Activated effector memory CD4-positive, alpha-beta T cell treated with anti-CD3 and anti-CD28 coated beads, Interleukin-2, amount 50 U/mL, for 16 hours (primary cell): ENCODE data around the gene MAP3K14.
"Not testable (repeated sequence)": the region's sequence is repeated elsewhere in the genome, so short reads cannot be mapped to it uniquely, and the experiment has no call there.

Experiments used
- DNase-seq: peaks from one replicate; pipeline ENCODE4 v3.0.0-alpha.2; 2020

MAP3K14 gene

DNA sequence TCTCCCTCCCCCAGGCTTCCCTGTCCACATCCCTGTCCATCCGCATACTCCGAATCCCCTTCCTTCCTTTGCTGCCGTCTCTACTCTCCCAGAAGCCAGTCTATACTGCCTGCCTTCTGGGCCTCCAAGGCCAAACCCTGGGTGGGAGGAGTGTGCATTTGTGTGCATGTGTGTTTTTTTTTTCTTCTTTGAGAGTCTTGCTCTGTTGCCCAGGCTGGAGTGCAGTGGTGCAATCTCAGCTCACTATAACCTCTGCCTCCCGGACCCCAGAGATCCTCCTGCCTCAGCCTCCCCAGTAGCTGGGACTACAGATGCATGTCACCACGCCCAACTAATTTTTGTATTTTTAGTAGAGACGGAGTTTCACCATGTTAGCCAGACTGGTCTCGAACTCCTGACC is 63.6 kb downstream of the MAP3K14 start:
- DNase-seq, result not testable (repeated sequence)

DNA sequence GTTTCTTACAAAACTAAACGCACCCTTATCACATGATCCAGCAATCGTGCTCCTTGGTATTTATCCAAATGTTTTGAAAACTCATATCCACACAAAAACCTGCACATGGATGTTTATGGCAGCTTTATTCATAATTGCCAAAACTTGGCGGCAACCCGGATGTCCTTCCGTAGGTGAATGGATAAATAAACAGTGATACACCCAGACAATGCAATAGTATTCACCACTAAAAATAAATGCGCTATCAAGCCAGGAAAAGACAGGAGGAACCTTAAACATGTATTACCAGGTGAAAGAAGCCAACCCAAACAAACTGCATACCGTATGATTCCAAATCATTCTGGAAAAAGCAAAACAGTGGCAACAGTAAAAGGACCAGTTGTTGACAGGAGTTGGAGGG is 64.9 kb downstream of the MAP3K14 start:
- DNase-seq, result no peak

GRCh38 chr17:45248132-45248957 is 68.5 kb downstream of the MAP3K14 start:
- peak; percentile 93 for DNase-seq

- peak; percentile 99 for DNase-seq
Measured at GRCh38 chr17:45247429-45248131, 69.2 kb downstream of the MAP3K14 start.

DNA sequence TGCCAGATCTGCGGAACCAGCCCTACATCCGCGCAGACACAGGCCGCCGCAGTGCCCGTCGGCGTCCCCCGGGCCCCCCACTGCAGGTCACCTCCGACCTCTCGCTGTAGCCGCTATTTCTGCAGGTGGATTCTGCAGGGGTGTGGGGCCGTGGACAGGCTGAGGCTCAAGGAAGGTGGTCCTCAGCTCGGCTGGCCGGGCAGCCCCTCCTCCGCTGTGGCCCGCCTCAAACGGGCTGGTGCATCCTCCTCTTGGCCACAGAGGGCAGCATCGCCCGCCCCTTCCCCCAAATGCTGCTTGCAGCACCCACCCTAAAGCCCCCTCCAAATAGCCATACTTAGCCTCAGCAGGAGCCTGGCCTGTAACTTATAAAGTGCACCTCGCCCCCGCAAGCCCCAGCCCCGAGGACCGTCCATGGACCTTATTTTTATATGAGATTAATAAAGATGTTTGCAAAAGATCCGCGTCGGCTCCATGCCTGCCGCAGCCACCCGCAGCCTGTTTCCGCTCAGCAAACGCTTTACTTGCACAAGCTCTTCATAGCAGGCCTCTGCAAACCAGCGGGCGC is 69.9 kb downstream of the MAP3K14 start:
- DNase-seq, result no peak

- no peak for DNase-seq
Measured at GRCh38 chr17:45246338-45246737, 70.5 kb downstream of the MAP3K14 start.

GRCh38 chr17:45244725-45245656 is 71.8 kb downstream of the MAP3K14 start:
- no peak for DNase-seq

GRCh38 chr17:45243750-45244149 is 73.1 kb downstream of the MAP3K14 start:
- no peak for DNase-seq

DNA sequence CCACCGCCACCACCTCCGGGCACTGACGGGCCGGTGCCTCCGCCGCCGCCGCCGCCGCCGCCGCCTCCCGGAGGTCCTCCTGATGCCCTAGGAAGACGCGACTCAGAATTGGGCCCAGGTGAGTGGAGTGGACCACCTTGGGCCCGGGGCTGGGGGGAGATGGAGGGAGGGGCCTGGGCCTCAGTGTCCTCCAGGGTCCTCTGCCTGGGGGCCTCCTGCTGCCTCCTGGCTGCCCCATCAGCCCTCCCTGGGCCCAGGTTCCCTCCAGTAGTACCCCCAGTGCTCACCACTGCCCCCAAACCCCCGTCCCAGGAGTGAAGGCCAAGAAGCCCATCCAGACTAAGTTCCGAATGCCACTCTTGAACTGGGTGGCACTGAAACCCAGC is 74.8 kb downstream of the MAP3K14 start:
- DNase-seq, result no peak

- DNase-seq, result no peak
Measured at GRCh38 chr17:45241328-45242028, 75.3 kb downstream of the MAP3K14 start.

DNA sequence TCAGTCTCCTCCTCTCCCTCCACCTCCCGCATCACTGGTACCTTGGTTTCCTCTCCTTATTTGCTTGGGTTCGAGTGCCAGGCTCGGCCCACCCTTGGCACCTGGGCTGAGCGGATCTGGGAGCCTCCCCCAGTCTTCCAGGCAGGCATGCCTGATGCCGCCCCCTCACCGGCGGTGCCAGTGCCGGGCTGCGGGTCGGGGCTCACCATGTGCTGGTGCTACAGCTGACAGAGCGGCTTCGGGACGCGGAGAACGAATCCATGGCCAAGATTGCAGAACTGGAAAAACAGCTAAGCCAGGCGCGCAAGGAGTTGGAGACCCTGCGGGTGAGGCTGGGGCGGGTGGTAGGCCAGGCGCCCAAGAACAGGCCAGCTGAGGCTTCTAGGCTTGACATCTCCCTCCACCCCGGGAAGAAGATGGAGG is 75.9 kb downstream of the MAP3K14 start:
- DNase-seq, result no peak

DNA sequence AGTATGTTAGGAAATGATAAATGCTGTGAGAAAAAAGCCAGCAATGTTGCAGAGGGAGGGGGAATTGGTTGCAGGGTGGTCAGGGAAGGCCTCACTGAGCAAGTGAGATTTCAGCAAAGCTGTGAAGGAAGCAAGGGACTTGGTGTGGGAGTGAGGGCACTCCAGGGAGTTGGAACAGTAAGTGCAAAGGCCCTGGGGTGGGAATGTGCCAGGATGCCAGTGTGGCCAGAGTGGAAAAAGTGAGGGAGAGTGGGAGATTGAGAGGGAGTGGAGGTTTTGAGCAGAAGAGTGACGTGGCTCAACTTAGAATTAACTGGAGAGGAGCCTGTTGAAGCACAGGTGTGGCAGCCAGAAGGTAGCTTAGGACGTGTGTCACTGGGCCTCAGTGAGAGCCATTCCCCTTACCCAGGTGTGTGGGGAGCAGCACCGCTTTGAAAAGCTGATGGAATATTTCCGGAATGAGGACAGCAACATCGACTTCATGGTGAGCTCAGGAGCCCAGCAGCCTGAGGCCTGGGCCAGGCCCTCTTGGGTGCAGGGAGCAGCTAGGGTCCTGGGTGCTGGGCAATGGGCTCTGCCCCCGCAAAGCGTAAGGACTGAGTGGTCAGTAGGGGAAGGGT is 78.6 kb downstream of the MAP3K14 start:
- no peak for DNase-seq

DNA sequence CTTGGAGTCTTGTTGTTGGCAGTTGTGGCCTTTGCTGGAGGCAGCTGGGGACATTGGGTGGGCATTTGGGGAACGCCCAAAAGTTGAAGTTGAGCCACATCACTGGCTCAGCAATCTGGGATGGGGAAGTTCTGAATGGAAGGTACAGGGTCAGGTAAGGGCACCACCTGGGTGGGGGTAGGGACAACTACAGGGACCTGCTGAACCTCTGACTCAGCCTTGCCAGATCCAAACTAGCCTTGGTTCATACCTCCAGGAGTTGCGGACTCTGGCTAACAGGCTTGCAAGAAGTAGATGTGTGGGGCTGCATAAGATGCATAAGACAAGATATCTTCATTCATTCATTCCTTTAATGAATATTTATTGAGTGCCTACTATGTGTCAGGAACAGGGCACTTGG is 79.1 kb downstream of the MAP3K14 start:
- no peak for DNase-seq

DNA sequence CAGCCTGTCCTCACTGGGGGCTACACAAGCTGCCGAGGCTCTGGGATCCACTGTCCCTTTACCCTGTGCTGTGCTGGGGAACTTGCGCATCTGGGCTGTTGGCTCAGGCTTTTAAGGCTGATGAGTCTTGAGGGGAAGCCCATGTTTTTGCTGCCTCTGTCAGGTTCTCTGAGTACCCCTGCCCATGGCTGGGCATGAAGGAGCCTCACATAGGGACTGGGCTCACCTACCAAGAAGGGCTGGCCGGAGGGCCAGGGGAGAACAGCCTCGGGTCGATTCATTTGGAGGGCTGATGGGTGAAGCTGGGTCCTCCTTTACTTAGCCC is 80.6 kb downstream of the MAP3K14 start:
- DNase-seq, result no peak

- peak; percentile 91 for DNase-seq
Measured at GRCh38 chr17:45235416-45236281, 81.2 kb downstream of the MAP3K14 start.

DNA sequence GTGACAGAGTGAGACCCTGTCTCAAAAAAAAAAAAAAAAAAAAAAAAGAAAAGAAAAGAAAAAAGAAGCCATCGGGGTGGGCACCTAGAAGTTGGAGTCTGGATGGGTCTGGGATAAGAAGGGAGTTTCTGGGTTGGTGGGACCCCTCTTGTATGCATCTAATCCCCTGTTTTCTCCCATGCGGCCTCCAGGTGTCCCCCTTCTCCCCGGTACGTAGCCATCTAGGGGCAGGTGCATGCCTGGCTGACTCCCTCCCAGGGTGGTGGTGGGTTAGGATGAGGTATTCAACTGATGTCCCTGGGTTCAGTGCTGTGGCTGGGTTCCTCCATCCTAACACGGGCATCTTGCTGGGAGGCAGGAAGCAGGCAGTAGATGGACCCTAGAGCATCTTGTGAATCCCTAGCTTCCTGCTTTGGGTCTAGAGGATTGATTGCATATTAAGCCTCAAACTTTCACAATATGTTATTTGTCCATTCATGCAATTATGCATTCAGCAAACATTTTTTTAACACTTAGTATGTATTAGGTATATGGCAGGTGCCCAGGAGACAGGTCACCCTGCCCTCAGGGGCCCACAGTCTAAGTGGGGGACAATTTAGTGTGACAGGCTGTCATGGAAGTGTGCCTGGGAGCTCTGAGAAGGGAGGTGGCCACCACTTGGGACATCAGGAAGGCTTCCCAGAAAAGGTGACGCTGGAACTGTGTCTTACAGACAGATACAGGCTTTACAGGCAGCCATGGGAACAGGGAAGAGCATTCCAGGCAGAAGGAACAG is 82.0 kb downstream of the MAP3K14 start:
- peak; percentile 81 for DNase-seq

DNA sequence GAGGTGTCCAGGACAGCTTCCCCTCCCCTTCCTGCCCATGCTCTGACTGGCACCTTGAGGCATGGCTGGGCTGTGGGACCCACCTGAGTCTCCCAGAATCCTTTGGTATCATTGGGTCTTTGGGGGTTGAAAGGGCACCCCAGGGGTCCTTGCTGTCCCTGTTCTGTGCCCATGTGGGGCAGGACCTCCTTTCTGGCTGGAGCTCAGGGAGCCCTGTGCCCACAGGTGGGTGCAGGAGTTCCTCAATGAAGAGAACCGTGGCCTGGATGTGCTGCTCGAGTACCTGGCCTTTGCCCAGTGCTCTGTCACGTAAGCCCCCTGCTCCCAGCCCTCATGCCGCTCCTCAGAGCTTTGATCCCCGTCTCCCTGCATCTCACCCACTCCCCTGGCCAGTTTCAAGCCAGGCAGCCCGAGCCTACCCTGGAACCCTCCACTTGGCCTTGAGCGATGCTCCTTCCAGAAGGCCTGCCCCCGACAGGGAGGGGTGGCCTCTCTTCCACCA is 83.3 kb downstream of the MAP3K14 start:
- peak; percentile 61 for DNase-seq

GRCh38 chr17:45232514-45233422 is 84.1 kb downstream of the MAP3K14 start:
- no peak for DNase-seq
